C4-2B (cell line): ENCODE measurements around the gene AMOTL2.

Experiments used
- H3K27ac ChIP-seq: fragments of 450-650 bp; 2 replicates; pipeline ENCODE4 v1.5.1; 2017
- CTCF ChIP-seq: fragments of 450-650 bp; conservative IDR thresholded peaks from 2 replicates; pipeline ENCODE4 v1.5.1; 2017; ENCODE audit warnings: mild to moderate bottlenecking
- ZFX ChIP-seq: fragments of 450-650 bp; IDR thresholded peaks from 2 replicates; pipeline ENCODE4 v1.6.1; 2017

The AMOTL2 gene

GRCh38 chr3:134328846-134329245, 45.4 kb downstream of the AMOTL2 start:
- no peak overlapping the region for H3K27ac ChIP-seq
- TF ChIP-seq CTCF: no peak
- TF ChIP-seq ZFX: no peak

- TF ChIP-seq ZFX (no peak), CTCF (no peak)
- no peak overlapping the region for H3K27ac ChIP-seq
Observed at GRCh38 chr3:134328147-134328591, 46.1 kb downstream of the AMOTL2 start.

GRCh38 chr3:134327594-134327975, 46.7 kb downstream of the AMOTL2 start:
- H3K27ac ChIP-seq: no peak overlapping the region
- TF ChIP-seq CTCF: no peak
- TF ChIP-seq ZFX: no peak

GRCh38 chr3:134326760-134327593, 47.3 kb downstream of the AMOTL2 start:
- no peak overlapping the region for H3K27ac ChIP-seq
- TF ChIP-seq CTCF: no peak
- no peak for TF ChIP-seq ZFX

GRCh38 chr3:134326126-134326525, 48.1 kb downstream of the AMOTL2 start:
- H3K27ac ChIP-seq: no peak overlapping the region
- TF ChIP-seq ZFX: no peak
- TF ChIP-seq CTCF: no peak

- no peak overlapping the region for H3K27ac ChIP-seq
- TF ChIP-seq ZFX (no peak), CTCF (no peak)
Observed at GRCh38 chr3:134325706-134326105, 48.5 kb downstream of the AMOTL2 start.

- no peak overlapping the region for H3K27ac ChIP-seq
- TF ChIP-seq ZFX (no peak), CTCF (no peak)
Observed at GRCh38 chr3:134325061-134325705, 49.1 kb downstream of the AMOTL2 start.
